HG03460 (cell line): ENCODE results near the gene STKLD1.
"Not testable (repeated sequence)": the region's sequence is repeated elsewhere in the genome, so short reads cannot be mapped to it uniquely, and the experiment has no call there.

Experiments used
- ATAC-seq: cut with Tn5 transposase; IDR thresholded peaks from one replicate; pipeline ENCODE4 v1.9.1; 2021; ENCODE audit not compliant: unreplicated experiment

The STKLD1 gene

GRCh38 chr9:133382507-133383141, 6.5 kb downstream of the STKLD1 start:
- ATAC-seq: no peak

GRCh38 chr9:133383438-133383837, 7.3 kb downstream of the STKLD1 start:
- ATAC-seq: no peak

- ATAC-seq: no peak
Measured at GRCh38 chr9:133384736-133385321, 8.7 kb downstream of the STKLD1 start.

GRCh38 chr9:133385452-133385851, 9.3 kb downstream of the STKLD1 start:
- no peak for ATAC-seq

- ATAC-seq: no peak
Measured at GRCh38 chr9:133386338-133386737, 10.2 kb downstream of the STKLD1 start.

GRCh38 chr9:133387680-133388079, 11.5 kb downstream of the STKLD1 start:
- no peak for ATAC-seq

GRCh38 chr9:133389025-133389557, 12.9 kb downstream of the STKLD1 start:
- ATAC-seq: no peak

GRCh38 chr9:133389562-133389961, 13.4 kb downstream of the STKLD1 start:
- ATAC-seq: no peak

GRCh38 chr9:133390713-133391112, 14.5 kb downstream of the STKLD1 start:
- no peak for ATAC-seq

- ATAC-seq: not testable (repeated sequence)
Measured at GRCh38 chr9:133391449-133391848, 15.3 kb downstream of the STKLD1 start.

GRCh38 chr9:133392308-133392707, 16.1 kb downstream of the STKLD1 start:
- ATAC-seq: not testable (repeated sequence)

- ATAC-seq: no peak
Measured at GRCh38 chr9:133393399-133393798, 17.2 kb downstream of the STKLD1 start.

- no peak for ATAC-seq
Measured at GRCh38 chr9:133394687-133395271, 18.6 kb downstream of the STKLD1 start.

- ATAC-seq: no peak
Measured at GRCh38 chr9:133396952-133397351, 20.8 kb downstream of the STKLD1 start.

GRCh38 chr9:133397370-133397769, 21.2 kb downstream of the STKLD1 start:
- no peak for ATAC-seq

GRCh38 chr9:133397895-133398294, 21.7 kb downstream of the STKLD1 start:
- no peak for ATAC-seq

- ATAC-seq: no peak
Measured at GRCh38 chr9:133400292-133400691, 24.1 kb downstream of the STKLD1 start.

- no peak for ATAC-seq
Measured at GRCh38 chr9:133401588-133401987, 25.4 kb downstream of the STKLD1 start.

- no peak for ATAC-seq
Measured at GRCh38 chr9:133402689-133403088, 26.5 kb downstream of the STKLD1 start.

- ATAC-seq: no peak
Measured at GRCh38 chr9:133403766-133404453, 27.7 kb downstream of the STKLD1 start.

- no peak for ATAC-seq
Measured at GRCh38 chr9:133404454-133405002, 28.4 kb downstream of the STKLD1 start.
